Measurements from ENCODE around the gene OSBPL7.
A peak's percentile ranks its signal among the peaks of the same experiment; 100 is the strongest.

OSBPL7 gene, protein sequence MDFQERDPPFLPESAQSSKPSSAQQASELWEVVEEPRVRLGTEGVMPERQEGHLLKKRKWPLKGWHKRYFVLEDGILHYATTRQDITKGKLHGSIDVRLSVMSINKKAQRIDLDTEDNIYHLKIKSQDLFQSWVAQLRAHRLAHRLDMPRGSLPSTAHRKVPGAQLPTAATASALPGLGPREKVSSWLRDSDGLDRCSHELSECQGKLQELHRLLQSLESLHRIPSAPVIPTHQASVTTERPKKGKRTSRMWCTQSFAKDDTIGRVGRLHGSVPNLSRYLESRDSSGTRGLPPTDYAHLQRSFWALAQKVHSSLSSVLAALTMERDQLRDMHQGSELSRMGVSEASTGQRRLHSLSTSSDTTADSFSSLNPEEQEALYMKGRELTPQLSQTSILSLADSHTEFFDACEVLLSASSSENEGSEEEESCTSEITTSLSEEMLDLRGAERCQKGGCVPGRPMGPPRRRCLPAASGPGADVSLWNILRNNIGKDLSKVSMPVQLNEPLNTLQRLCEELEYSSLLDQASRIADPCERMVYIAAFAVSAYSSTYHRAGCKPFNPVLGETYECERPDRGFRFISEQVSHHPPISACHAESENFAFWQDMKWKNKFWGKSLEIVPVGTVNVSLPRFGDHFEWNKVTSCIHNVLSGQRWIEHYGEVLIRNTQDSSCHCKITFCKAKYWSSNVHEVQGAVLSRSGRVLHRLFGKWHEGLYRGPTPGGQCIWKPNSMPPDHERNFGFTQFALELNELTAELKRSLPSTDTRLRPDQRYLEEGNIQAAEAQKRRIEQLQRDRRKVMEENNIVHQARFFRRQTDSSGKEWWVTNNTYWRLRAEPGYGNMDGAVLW

DNA sequence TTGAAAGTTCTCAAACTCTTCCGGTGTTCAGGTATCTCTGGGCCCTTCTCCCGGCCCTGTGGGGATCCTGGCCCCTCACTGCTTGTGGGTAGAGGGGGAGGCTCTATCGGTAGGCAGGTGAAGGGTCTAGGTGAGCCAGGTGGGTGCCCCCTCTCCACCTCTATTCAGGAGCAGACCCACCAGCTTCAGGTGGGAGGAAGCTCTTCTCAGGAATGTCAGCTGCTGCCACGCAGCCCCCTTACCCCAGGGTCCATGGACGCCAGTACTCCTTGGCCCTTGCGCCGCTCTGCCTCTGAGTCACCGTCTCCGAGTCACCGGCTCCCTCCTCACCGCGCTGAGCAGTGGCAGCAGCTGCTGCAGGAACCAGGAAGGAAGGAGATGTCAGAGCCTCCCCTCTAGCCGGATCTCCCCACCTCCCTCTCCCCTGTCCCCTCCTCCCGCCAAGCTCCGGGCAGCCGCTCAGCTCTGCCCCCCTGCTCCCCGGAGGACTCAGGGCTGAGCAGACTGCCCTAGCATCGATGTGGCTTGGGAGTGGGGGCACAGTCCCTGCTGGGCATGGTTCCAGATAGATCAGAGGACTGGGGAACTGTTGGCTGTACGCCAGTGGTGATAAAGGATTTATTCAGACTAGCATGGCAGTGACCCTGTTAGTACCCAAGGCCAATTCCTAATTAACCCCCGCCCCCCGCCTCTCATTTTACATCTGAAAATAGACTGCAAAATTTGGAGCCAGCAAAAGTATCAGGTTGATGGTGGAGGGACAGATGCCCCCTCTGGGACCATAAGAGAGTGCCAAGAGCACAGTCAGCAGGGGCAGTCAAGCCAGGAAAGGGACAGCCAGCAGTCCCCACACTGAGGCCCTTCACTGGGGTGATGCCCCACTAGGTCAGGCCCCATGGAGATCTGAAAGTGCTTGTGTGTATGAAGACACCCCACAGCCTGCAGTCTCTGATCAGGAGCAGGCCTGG is at the start of gene OSBPL7:
TSS of gene OSBPL7 (minus strand) at position 371 of the 968 bp plus-strand sequence. CDS start 1,516 bp downstream, outside the sequence.
- peak; percentile 48 to 52 for DNase-seq (ENCODE audit: low read depth in 2 of 2)

DNA sequence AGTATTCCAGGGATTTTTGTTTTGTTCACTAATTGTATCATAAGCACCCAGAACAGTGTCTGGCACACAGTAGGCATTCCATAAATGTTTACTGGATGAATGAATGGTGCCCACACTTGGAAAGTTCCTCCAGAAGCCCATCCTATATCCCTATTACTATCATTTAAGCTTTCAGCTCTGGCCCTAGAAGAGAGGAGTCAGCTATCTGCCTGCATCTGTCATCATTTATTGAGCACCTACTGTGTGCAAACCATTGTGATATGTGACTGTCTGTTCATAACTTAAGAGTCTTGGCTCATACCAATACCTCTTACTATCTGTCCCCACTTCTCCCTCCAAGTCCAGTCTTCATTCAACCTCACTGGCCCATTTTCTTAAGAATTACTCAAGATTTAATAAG is 49.5 kb upstream of the OSBPL7 start:
- no peak for DNase-seq (ENCODE audit: low read depth in 2 of 2)

DNA sequence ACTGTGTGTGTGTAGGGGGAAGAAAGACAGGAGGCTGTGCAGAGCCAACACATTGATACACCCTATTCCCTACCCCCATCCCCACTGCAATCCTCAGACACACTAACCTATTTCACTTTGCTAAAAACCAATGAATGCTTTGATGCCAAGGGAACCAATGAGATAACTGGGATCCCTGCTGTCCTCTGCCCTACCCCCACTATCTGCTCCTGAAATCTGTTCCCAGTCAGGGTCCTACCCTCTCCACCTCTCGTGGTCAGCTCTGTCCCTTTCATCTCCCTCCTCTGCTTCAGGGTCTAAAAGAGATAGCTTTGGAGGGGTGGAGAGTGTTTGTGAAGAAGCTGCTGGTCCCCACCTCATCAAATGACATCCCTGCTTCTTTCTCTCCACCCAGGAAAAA is 48.5 kb upstream of the OSBPL7 start:
- no peak for DNase-seq (ENCODE audit: low read depth in 2 of 2)

DNA sequence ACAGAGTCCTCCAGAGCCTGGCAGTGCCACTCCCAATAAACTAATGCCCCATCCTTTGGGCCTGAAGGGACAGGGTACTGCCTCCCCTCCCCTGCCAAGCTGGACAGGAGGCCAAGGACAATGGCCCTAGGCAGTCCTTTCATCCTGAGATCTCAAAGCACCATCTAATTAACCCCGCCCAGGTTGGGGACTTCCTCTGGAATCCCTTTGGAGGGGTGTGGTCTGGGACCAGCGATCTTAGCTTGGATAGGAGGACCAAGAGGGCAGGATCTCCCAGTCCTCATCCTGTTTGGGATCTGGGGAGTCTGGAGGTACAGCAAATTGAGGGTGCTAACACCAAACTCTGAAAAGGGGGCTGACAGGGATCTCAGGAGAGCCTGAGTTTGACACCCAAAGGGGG is 47.5 kb upstream of the OSBPL7 start:
- no peak for DNase-seq (ENCODE audit: low read depth in 2 of 2)

DNA sequence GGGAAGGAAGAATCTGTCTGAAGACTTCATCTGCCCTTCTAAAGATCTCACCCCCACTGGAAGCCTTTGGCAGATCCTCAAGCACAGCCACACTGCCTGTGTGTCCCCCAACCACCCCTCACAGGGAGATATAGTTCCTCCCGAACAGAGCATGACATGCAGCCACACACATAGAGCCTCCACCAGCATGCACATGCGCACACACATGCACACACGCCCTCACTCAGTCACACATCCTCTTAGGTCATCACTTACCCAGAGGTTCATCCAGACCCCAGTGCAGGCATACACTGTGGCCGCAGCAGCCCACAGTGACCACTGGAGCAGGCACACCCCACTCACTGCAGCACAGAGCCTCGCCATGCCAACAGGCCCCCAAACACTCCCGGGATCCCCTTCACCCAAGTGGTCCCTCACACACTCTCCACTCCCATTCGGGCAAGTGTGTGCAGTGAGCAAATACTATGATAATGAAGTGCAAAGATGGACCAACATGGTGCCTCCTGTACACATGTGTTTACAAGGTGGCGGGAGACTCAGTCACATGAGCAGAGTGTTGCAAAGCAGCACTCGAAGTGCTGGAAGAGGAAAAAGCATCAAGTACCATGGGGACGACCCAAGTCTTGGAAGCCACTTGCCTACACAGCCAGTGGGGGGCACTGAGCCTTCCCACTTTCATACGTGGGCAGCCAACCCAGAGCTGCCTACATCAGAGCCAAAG is 46.4 kb upstream of the OSBPL7 start:
- no peak for DNase-seq (ENCODE audit: low read depth in 2 of 2)

DNA sequence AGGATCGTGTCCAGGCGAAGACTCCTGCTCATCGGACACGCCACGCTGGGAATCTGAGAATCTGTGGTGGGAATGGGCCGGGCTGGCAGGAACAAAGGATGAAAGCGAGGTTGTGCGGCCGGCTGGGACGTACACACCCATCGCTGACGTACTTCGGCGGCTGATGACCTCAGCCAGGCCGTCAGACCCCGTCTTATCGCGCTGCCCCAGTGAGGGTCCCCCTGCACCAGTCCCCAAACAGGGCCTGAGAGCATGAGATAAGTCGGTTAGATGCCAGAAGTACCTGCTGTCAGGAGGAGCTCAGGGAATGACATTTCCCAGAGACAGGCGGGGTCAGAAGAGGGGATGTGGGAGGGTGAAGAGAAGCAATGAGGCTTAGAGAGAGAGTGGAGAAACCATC is 45.3 kb upstream of the OSBPL7 start:
- no peak for DNase-seq (ENCODE audit: low read depth in 2 of 2)

DNA sequence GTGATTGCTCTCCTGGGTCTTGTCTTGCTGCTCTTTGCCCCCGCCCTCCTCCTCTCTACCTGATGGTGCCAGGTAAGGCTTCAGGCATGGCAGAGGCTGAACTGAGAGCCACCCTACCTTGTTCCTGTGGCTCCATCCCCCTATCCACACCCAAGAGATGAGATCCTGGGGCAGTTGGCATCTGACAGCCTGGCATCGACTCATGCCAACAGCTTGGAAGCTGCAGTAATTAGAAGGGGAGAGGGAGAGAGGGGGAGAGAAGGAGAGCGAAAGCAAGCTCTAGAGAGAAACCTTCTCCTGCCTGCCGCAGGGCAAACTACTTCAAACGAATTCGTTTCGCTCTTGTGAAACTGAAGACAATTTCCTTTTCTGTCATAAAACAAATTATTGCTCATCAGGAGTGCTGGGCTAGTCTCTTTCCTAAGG is 43.2 kb upstream of the OSBPL7 start:
- DNase-seq (ENCODE audit: low read depth in 2 of 2) = no peak

DNA sequence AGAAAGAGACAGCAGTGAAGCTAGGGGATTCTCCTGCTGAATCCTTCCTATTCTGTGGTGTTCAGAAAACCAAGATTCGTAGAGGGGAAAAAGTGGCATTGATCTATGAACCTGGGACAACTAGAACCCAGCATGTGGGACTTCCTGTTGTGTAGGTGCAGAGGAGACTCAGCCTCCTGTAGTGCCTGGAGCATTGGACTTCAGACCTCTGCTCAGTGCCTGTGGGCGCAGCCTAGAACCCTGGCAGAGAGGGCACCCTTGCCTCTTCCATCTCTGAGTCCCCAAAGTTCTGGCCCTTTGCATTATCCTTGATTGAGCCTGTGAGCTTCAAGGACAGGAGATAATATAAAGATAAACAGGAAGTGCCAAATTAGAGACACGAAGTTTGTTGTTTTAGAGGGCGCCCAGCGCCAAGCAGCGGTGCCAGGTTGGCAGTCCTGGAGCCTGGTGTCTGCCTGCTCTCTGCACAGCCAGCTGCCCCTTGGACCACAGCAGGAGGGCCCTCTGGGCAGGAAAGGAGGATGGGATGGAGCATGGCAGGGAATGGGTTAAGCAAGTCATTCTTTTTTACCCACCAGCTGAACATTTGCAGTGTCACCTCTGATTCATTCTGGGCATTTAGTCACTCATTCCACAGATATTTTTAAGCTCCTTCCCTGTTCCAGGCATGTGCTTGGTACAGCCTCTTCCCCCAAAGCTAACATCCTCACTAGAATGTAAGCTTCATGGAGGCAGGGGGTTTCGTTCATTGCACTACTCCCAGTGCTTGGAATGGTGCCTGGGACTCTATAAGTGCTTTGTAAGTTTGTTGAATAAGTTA is 41.2 kb upstream of the OSBPL7 start:
- no peak for DNase-seq (ENCODE audit: low read depth in 2 of 2)

DNA sequence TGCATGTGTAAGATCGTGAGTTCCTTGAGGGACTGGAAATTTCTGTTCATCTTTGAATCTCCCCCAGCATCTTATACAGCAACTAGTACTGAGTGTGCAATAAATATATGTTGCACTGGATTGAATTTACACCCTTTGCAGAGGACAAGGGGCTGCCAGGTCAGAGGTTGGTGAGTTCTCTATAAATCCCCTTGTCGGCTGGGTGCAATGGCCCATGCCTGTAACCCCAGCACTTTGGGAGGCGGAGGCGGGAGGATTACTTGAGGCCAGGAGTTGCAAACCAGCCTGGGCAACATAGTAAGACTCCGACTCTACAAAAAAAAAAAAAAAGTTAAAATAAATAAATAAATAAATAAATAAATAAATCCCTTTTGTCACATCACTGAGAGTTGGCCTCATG is 38.8 kb upstream of the OSBPL7 start:
- no peak for DNase-seq (ENCODE audit: low read depth in 2 of 2)

DNA sequence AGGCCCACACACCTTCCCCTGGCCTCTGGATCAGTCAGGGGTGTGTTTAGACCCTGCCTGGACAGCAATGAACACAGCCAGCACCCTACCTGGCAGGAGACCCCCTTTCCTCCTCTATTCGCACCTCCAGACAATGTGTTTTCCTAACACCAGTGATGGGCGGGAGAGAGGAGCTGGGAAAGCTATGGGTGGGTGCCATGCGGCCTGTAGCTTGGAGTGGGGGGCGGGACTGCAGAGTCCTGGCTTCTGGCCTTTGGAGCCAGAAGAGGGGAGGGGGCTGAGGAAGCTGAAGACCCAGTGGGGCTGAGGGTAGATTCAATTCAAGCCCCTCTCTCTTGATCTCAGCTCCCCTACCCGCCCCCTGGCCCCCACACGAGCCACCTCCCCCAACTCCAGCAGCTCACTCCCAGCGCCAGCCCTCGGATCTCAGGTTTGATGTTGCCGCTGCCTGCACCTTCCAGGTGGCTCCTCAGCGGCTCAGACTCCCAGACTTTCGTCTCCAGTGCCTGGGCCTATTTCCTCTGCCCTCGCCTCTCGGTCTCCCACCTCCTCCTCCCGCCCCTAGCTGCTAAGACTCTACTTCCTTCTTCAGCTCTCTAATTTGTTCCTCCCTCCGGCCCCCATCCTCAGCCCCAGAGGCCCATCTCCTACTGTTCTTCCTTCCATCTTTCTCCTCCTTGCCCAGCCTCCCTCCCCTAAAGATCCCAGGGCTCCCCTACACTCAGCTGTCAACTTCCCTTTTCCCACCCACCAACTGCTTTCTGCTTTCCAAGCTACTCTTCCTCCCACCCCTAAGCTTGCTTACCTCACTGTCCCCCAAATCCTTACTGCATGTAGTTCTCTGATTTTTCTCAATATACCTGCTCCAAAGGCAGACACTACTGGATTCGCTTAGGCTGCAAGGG is 36.2 kb upstream of the OSBPL7 start:
- DNase-seq (ENCODE audit: low read depth in 2 of 2) = no peak

DNA sequence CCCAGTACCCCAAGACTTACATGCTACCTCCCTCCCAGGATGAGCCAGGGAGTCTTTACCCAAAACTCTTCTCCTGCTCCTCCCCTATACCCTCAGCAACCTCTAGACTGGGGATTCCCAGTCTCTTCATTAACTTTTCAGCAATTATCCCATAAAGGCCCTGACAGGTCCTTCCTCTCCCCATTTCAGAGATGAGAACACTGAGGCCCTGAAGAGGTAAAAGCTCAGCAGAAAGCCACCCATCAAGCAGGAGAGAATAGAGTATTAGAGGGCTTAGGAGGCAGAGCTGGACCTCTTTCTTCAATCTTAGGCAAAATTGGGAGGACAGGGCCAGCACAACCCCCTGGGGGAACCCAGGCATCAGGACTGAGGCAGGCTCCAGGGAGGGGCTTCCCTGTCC is 35.2 kb upstream of the OSBPL7 start:
- DNase-seq (ENCODE audit: low read depth in 2 of 2) = no peak

DNA sequence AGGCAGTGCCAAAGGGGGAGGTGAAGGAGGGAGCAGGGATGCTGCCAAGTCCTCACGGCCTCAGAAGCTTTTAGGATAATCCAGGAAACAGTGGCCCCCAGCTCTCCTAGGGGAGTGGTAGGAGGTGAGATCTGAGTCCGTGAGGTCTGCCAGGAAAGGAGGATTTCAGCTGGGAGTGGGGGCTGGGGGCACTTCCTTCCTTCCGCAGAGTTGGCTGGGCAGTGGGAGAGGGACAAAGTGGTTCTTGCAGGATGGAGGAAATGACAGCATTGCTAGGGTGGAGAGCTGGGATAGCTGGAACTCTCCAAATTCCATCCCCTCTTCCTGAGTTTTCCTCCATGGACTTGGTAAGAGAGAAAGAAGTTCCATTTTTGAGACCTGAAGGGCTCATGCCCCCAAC is 34.1 kb upstream of the OSBPL7 start:
- DNase-seq (ENCODE audit: low read depth in 2 of 2) = no peak

DNA sequence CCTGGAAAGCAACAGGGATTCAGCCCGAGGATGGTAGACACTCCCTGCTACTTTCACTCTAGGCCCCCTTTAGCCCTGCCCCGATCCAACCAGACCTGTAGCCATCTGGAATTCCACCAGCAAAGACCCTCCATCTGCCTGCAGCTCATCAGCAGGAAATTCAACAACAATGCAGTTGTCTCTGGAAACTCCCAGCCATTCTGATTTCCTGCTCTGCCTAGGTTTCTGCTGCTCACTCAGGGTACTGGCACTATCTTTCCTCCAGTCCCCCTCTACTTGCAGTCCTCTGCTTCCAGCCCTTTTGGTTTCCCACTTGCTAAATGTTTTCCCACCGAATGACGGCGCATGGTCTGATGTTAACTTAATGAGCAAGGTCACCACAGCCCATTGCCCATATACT is 32.0 kb upstream of the OSBPL7 start:
- DNase-seq (ENCODE audit: low read depth in 2 of 2) = no peak

DNA sequence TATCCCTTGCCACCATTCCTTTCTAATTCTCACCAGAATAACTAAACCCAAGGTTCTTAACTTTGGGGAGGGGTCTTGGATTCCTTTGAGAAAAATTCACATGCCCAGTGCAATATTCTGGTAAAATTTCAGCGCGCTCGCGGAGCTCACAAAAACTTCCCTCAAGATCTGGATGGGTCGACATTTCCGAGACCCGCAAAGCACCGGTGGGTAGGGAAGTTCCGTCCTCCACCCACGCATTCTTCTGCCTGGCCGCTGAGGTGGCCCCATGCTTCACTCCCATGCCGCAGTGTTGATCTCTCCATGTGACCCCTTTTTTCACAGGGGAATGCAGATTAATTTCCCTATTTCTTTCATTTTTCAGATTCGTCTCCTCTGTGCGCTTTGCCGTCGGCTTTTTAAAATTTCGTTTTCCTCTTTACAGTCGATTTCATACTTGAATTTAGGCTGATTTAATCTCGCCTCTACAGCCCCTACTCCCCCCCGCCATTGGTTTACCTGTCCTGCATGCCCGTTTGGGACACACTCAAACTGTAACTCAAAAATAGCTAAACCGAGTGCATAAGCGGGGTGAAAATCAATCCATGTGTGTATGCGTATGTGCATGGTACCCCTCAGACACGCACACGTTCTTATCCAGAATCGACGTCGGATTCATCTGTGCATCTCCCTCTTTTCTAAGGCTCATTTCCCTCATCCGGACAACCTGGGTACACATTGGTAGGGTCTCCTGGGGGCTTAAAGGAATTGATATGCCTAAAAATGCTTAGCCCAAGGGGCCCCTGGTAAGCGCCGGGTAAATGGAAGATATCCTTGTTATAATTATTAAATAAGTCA is 30.7 kb upstream of the OSBPL7 start:
- DNase-seq (ENCODE audit: low read depth in 2 of 2) = no peak

DNA sequence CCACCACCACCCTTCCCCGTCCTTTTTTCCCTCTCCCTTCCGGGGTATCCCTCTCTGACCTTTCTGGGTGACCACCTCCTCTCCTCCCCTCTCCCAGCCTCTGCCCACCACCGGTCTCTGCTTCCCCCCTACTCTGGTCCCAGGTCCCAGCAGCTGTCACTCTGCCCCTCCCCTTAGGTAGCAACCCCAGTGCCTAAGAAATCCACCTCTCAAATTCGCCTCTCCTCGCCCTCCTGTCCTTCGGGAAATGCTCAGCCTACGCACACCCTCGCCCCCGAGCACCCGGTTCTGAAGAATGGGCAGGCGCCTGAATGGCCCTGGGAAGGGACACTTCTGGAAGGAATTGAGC is 30.1 kb upstream of the OSBPL7 start:
- no peak for DNase-seq (ENCODE audit: low read depth in 2 of 2)

DNA sequence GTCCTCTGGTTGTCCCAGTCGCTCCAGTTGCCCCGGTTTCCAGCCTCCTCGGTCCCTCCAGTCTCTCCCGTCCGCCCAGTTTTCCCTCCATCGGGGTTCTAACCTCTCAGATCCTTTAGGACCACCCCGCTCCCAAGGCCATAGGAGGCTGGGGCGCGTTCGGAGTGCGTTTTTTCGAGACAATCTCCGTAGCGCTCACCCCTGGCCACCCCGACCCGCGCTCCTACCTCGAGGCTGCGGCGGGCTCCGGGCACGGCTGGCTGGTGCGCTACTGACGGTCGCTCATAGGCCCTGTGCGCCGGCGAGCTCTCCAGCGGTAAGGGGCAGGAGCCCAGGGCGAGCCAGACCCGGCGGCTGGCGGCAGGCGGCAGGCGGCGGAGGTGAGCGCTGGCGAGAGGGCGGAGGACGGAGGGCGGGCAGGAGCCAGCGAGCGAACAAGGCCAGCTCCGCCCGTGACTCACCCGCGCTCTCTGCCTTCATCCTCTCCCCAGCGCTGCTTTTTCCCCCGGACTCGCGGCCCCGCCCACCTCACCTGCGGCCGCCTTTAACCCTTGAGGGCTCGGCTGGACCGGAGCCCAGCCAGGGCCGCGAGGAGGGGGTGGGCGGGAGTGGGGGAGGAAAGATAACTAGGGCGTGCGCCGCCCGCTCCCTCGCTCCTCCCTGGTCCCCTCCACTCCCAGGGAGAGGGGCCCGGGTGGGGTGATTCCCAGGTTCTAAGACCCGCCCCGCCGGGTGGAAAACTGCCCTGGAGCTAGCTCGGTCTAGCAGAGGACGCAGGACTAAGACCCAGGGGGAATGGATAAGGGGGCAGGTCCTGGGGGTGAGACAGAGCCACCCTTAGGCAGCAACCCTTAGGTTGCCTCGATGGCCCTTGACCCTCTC is 29.3 kb upstream of the OSBPL7 start, which contains the start of gene SP6:
TSS of gene SP6 (minus strand) at position 472 of the 882 bp plus-strand sequence. CDS start 2,734 bp downstream, outside the sequence.
- peak; percentile 55 to 64 for DNase-seq (ENCODE audit: low read depth in 2 of 2)

DNA sequence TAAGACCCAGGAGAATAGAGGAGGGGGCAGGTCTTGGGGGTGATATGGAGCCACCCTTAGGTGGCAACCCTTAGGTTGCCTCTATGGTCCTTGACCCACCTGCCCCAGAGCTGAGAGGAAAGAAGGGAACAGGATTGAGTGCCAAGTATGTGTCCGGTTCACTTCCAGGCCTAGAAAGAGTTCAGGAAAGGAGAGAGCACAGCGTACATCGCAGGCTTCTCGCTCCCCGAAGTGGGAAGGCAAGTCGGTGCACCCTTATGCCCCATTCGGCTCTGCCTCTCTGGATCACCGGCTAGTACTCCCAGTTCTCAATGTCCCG is 28.7 kb upstream of the OSBPL7 start:
- DNase-seq (ENCODE audit: low read depth in 2 of 2) = no peak

DNA sequence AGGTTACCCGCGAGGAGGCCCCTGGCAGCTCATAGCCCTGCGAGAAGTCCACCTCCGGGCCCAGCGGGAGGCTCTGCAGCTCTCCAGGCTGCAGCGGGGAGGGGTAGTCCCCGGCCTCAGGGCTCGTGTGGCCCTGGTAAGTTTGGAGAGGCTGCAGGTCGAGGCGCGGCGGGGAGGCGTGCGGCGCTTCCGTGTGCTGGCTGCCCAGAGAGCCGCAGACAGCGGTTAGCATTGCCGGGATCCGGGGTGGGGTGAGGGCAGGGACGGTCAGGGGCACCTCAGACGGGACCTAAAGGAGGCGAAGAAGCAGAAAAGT is 26.6 kb upstream of the OSBPL7 start:
- DNase-seq (ENCODE audit: low read depth in 2 of 2) = no peak

Measured in stimulated activated CD4-positive, alpha-beta T cell treated with anti-CD3 and anti-CD28 coated beads, Interleukin-1b, Interleukin-23, amount 100 ng/mL, for 4 hours (primary cell).